CD4-positive, alpha-beta T cell treated with Interleukin-15 for 4 hours (primary cell): Measurements from ENCODE around the gene TMEM258.
A peak's percentile ranks its signal among the peaks of the same experiment; 100 is the strongest.

Source experiments
- DNase-seq: peaks from one replicate; pipeline ENCODE4 v3.0.0-alpha.2; 2020; ENCODE audit warnings: low spot score

Gene TMEM258

DNA sequence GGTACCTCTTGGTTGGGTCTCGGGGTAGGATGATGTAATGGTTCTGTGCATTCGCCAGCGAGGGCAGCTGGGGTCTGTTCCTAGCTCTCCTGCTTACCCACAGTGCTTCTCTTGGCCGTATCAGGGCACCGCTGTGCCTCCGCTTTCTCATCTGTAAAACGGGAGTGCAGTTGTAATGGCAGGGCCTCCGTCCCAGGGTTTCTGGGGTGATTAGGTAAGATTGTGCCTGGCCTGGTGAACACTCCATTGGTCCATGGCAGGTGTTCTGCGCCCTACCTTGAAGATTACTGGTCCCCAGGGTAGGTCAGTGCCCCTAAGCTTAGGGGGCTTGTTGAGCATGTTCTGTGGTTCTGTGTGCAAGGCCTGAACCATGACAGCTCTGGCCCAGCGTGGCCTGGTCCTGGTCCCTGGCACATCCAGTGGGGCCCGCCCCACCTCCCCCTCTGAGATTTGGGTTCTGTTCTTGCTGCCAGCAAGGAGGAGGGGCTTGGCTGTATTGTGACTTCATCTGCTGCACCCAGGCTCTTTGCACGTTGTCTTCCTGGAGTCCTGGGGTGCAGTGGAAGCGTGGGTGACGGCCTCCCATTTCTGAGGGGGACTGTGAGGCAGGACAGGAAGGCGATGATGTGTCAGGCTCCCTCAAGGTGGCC is 35.1 kb downstream of the TMEM258 start:
- no peak for DNase-seq

DNA sequence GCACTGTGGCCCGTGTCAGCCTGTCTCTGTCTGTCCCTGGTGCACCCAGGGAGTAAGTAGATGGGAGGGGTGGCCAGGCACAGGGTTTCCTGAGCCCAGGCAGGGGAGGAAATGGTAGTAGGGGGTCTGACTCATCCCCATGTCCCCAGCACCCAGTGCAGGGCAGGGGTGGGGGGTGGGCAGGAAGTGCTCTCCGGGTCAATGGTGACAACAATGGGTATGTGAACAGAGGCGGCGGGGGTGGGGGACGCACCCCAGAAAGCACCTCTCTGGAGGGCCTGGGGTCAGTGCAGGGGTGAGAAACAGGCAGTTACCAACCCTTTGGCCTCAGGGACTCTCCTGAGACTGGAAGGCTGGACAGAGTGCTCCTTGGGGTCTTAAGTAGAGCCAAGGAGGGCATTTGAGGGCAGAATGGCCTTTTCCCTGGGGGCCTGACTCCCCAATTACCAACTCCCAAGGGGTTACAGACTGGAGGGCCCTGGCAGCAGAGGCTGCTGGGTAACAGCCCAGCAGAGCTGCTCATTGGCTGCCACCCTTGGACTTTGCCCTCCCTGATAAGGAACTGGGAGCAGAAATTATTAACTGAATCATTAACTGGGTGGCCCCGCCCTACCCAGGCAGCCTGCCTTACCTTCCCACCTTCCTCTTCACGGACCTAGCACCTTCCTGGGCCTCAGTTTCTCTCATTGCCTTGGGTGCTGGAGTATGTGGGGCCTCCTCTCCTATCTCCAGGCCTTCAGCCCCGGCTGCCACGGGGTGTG is 35.8 kb downstream of the TMEM258 start:
- DNase-seq, result peak; percentile 36

- no peak for DNase-seq
These were observed 36.3 kb downstream of the TMEM258 start for GRCh38 chr11:61756147-61756451.

DNA sequence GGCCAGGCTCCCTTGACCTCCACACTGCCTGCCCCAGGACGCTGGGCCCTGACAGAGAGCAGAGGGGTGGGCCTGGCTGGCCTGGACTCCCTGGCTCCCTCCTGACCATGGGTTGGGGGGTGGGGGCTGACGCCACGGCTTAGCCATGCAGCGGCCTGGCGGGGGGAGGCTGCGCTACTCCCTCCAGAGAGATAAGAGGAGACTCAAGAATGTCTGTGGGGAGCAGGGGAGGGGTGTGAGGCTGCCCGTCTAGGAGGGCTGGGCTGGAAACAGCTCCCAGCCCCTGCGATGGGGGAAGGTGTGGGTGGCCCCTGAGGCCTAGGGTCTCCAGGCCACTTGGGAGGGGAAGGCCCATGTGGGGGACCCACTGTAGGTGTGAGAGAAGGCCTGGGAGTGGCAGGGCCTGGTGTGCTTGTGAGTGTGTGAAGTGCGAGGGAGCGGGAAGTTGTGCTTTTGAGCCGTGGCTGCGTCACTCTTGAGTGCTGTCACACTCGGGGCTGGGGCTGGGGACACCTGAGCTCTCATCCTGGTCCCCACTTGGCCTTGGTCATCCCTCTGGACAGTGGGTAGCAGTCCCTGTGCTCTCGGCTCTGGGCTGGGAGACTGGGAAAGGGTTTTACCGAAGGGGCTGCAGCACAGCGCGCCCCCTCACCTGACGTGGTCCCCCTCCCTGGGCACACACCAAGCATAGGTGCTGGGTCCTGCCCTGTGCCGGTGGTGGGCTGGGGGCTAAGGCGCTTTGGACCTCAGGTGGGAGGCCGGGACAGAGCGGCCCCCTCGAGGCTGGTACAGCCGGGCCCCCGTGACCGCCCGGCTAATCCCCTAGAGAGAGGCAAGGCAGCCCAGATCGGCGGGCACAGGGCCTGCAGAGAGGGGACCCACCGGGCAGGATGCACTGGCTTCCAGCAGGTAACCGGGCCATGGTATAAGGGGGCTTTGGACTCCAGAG is 37.6 kb downstream of the TMEM258 start:
- DNase-seq, result no peak

DNA sequence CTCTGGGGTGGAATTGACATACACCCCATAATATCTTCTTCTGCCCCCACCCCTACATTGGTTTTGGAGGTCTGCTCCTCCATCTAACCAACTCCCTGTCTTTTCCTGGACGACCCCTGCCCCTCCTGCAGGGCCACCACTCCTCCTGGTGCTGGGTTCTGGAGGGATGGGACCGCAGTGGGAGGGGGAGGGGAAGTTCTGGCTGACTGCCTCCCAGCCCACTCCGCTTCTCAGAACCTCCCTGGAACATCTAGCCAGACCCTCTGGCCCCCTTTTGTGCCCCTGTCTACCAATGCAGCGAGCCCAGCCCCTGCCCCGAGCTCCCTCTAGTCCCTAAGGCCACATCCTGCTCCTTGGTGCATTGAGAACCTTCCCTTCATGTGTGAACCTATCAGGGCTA is 38.7 kb downstream of the TMEM258 start:
- no peak for DNase-seq

- no peak for DNase-seq
These were observed 39.4 kb downstream of the TMEM258 start for GRCh38 chr11:61752925-61753521.

GRCh38 chr11:61752117-61752924 is 40.1 kb downstream of the TMEM258 start, which contains the start of gene MYRF:
TSS of gene MYRF (plus strand) at chr11:61752636. CDS start at chr11:61752745, 109 bp downstream.
- peak; percentile 52 for DNase-seq

DNA sequence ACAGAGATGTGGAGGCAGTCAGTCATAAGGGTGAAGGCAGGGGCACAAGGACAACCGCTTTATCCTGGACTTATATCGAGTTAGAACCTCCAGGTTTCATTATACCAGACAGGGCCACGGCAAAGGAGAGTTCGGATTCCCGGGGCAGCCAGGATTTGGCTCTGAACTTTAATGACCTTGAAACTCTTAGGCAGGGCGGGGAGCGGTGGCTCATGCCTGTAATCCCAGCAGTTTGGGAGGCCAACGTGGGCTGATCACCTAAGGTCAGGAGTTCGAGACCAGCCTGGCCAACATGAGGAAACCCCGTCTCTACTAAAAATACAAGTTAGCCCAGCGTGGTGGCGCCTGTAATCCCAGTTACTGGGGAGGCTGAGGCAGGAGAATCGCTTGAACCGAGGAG is 41.0 kb downstream of the TMEM258 start:
- DNase-seq, result no peak

GRCh38 chr11:61750631-61751273 is 41.6 kb downstream of the TMEM258 start:
- no peak for DNase-seq

DNA sequence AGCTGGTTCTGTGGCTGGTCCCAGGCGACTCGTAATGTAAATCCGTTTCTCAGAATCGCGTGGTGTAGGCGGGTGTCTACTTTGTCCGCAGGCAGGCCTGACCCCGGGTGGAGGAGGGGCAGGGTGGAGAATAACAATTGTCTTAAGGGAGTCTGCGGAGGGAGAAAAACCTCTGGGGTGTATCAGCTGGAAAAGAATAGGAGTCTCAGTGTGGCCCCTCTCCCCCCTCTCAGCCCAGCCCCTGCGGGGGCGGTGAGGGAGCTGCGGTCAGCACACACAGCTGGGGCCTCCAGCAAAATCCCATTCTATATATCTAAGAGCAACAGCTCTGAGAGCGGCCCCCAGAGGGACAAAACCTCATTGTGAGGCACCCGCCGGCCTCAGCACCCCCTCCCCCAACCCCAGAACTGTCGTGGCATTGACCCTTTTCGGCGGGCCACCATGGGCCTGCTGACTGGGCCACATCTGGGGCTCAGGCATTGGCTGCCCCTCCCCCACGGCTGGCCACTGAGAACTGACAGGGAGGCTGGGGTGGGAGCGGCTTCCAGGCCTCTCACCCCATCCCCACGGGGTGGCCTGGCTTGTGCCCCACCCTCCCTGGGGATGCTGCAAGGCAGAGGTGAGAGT is 42.7 kb downstream of the TMEM258 start:
- no peak for DNase-seq

- DNase-seq, result no peak
These were observed 44.5 kb downstream of the TMEM258 start for GRCh38 chr11:61747967-61748285.

- peak; percentile 13 for DNase-seq
These were observed 45.0 kb downstream of the TMEM258 start for GRCh38 chr11:61747192-61747966.

DNA sequence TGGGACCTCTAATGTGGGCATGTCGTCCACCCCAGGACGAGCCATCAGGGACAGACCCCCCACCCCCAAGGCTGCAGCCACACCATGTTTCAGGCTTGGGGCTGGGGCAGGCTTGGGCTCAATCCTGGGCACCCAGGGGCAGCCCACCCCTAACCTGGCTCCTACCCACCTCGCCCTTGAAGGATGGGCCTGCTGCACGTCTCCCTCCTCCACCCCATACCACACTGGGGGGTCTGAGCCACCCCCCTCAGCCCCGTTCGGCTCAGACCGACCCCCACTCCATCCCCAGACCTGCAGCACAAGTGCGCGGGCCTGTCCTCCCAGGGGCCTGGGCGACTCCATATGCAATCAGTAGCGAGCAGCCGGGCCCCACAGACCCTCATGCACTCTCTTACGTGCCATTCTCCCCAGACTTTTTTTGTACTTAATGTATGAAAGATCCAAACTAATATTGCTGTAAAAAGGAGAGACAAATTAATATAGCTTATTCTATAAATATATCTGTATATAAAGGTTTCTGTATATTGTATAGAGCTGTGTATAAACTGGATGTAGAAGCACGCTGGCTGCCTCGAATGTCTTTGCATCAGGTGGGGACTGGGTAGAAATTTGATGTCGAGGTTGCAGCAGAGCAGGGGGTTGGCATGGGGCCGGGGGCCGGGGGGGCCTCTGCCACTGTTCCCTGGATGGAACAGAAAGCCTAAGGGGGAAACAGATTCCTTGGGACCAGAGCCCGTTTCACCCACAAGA is 45.8 kb downstream of the TMEM258 start:
- DNase-seq, result no peak

- DNase-seq, result no peak
These were observed 46.5 kb downstream of the TMEM258 start for GRCh38 chr11:61745781-61746441.

- DNase-seq, result no peak
These were observed 47.7 kb downstream of the TMEM258 start for GRCh38 chr11:61744609-61745156.

DNA sequence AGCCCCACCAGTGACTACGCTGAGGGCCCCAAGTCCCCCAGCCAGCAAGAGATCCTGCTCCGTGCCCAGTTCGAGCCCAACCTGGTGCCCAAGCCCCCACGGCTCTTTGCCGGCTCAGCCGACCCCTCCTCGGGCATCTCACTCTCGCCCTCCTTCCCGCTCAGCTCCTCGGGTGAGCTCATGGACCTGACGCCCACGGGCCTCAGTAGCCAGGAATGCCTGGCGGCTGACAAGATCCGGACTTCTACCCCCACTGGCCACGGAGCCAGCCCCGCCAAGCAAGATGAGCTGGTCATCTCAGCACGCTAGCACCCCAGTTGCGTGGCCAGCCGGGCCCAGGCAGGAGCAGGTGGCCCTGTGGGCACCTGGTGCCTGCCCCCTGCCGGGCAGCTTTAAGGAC is 48.2 kb downstream of the TMEM258 start:
- no peak for DNase-seq

DNA sequence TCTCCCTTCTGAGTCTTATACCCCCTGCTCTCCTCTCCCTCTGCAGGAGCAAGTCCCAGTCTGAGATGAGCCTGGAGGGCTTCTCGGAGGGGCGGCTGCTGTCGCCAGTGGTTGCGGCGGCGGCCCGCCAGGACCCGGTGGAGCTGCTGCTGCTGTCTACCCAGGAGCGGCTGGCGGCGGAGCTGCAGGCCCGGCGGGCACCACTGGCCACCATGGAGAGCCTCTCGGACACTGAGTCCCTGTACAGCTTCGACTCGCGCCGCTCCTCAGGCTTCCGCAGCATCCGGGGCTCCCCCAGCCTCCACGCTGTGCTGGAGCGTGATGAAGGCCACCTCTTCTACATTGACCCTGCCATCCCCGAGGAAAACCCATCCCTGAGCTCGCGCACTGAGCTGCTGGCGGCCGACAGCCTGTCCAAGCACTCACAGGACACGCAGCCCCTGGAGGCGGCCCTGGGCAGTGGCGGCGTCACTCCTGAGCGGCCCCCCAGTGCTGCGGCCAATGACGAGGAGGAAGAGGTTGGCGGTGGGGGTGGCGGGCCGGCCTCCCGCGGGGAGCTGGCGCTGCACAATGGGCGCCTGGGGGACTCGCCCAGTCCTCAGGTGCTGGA is 48.8 kb downstream of the TMEM258 start:
- no peak for DNase-seq

GRCh38 chr11:61742391-61742790 is 50.0 kb downstream of the TMEM258 start:
- DNase-seq, result no peak
